H1 (cell line): Measurements from ENCODE around the gene PSMD12.

ENCODE experiments used
- ATF2 ChIP-seq: IDR thresholded peaks from 2 replicates; pipeline ENCODE4 v1.6.1; 2012; ENCODE audit warnings: low read length, inconsistent platforms
- ATF3 ChIP-seq: IDR thresholded peaks from 2 replicates; pipeline ENCODE4 v1.6.1; 2011; ENCODE audit warnings: low read depth, mild to moderate bottlenecking, low read length; ENCODE audit not compliant: insufficient read depth
- CTCF ChIP-seq, 3 experiments: IDR thresholded peaks; 1 replicate in 2 of 3; 2 replicates in 1 of 3; pipeline versions ENCODE4 v1.5.1 to v1.6.1; 2011; ENCODE audit warnings: low read length in 3 of 3, mild to moderate bottlenecking in 3 of 3, inconsistent platforms in 2 of 3, low read depth in 1 of 3, moderate library complexity in 1 of 3; ENCODE audit not compliant: insufficient read depth in 1 of 3; ENCODE audit errors: control extremely low read depth in 1 of 3
- EP300 ChIP-seq, 2 experiments: IDR thresholded peaks; 1 replicate in 1 of 2; 2 replicates in 1 of 2; pipeline ENCODE4 v1.6.1; 2011 to 2012; ENCODE audit warnings: low read depth in 2 of 2, low read length in 2 of 2, mild to moderate bottlenecking in 2 of 2, borderline replicate concordance in 1 of 2, inconsistent platforms in 1 of 2, moderate library complexity in 1 of 2
- JUN ChIP-seq: IDR thresholded peaks from 2 replicates; pipeline ENCODE4 v1.6.1; 2011; ENCODE audit warnings: low read depth, mild to moderate bottlenecking, improper control_type of control experiment, low read length
- POLR2A ChIP-seq, 2 experiments: IDR thresholded peaks; 1 replicate in 1 of 2; 2 replicates in 1 of 2; pipeline ENCODE4 v1.6.1; 2011; ENCODE audit warnings: low read depth in 2 of 2, low read length in 2 of 2, mild to moderate bottlenecking in 2 of 2; ENCODE audit errors: control extremely low read depth in 1 of 2
- POLR2AphosphoS5 ChIP-seq: IDR thresholded peaks from 2 replicates; pipeline ENCODE4 v1.6.1; 2011; ENCODE audit warnings: low read depth, low read length
- RAD21 ChIP-seq, 2 experiments: IDR thresholded peaks in 1 of 2; conservative IDR thresholded peaks in 1 of 2; 2 replicates each; pipeline ENCODE4 v1.6.1; 2011; ENCODE audit warnings: low read depth in 2 of 2, low read length in 2 of 2, improper control_type of control experiment in 1 of 2, inconsistent platforms in 1 of 2, mild to moderate bottlenecking in 1 of 2, moderate library complexity in 1 of 2
- RBBP5 ChIP-seq: IDR thresholded peaks from 2 replicates; pipeline ENCODE4 v1.7.1; 2012; ENCODE audit warnings: low read depth, mild to moderate bottlenecking, inconsistent platforms, low read length, moderate library complexity, borderline replicate concordance
- RFX5 ChIP-seq: IDR thresholded peaks from 2 replicates; pipeline ENCODE4 v1.6.1; 2011; ENCODE audit warnings: low read depth, low read length, improper control_type of control experiment, borderline replicate concordance
- RXRA ChIP-seq: IDR thresholded peaks from 2 replicates; pipeline ENCODE4 v1.6.1; 2011; ENCODE audit warnings: low read depth, mild to moderate bottlenecking, low read length, moderate library complexity; ENCODE audit not compliant: insufficient read depth
- YY1 ChIP-seq: IDR thresholded peaks from 2 replicates; pipeline ENCODE4 v1.6.1; 2011; ENCODE audit warnings: low read depth, mild to moderate bottlenecking, low read length
- ZNF274 ChIP-seq: IDR thresholded peaks from 2 replicates; pipeline ENCODE4 v1.7.0; 2012; ENCODE audit warnings: low read length, borderline replicate concordance; ENCODE audit errors: extremely low read depth

GRCh38 chr17:67322042-67322787 lies 44.2 kb downstream of the PSMD12 start:
- TF ChIP-seq RBBP5 (no peak), EP300 (IDR thresholded peaks at IDR 0.05; ENCODE audit: borderline replicate concordance in 1 of 2, low read depth in 2 of 2, low read length in 2 of 2) (no peak), RFX5 (no peak), POLR2A (IDR thresholded peaks at IDR 0.05; ENCODE audit: control extremely low read depth in 1 of 2, low read depth in 2 of 2, low read length in 2 of 2) (peak in 1 of 2 experiments; percentile 26; a peak in 1 of 3 replicates), YY1 (peak; percentile 70), CTCF (IDR thresholded peaks at IDR 0.05; ENCODE audit: control extremely low read depth in 1 of 3, insufficient read depth in 1 of 3, low read depth in 1 of 3, low read length in 3 of 3) (no peak), JUN (no peak), RAD21 (IDR thresholded peaks at IDR 0.05 in 1 of 2, conservative IDR thresholded peaks at IDR 0.05 in 1 of 2; ENCODE audit: low read depth in 2 of 2, low read length in 2 of 2) (no peak), ATF2 (no peak), ATF3 (no peak), POLR2AphosphoS5 (no peak), ZNF274 (no peak), RXRA (no peak)
